A549 (cell line): ENCODE measurements around the gene ALDH16A1. TPM values are rescaled to one million over a fixed set of nuclear protein-coding genes. Genes with fewer than 3 reads are reported as not detected.

ENCODE experiments used
- ATAC-seq, 2 experiments: fragments of 200-7000 bp in 1 of 2; fragments of >200 bp in 1 of 2; cut with Nextera tagmentation in 1 of 2; cut with Tn5 transposase in 1 of 2; 3 replicates each; pipeline versions ENCODE4 v1.8.0 to v1.9.1; 2018 to 2020; ENCODE audit warnings: mild to moderate bottlenecking in 1 of 2, moderate library complexity in 1 of 2
- CTCF ChIA-PET: fragments of 300-600 bp; sonication (Branson Sonifier 250); formaldehyde crosslinking; extraction: SDS; loops from one replicate; lab custom pipeline; 2021; ENCODE audit warnings: antibody characterized with exemption, inconsistent platforms; lab: Yijun Ruan, JAX
- POLR2A ChIA-PET: fragments of 350-600 bp; formaldehyde crosslinking; extraction: SDS; loops from one replicate; lab custom pipeline; 2021; ENCODE audit warnings: antibody characterized with exemption, inconsistent platforms; lab: Yijun Ruan, JAX
- DNase-seq, 2 experiments: peaks; one replicate each; pipeline versions ENCODE4 v3.0.0 to v3.0.0-alpha.2; 2011 to 2016; ENCODE audit warnings: low read depth in 1 of 2, low spot score in 1 of 2
- FAIRE-seq: peaks from 2 replicates; lab custom pipeline; 2011; peaks lifted over from hg19 to GRCh38; lab: Jason Lieb, UNC
- H3K27ac ChIP-seq, 2 experiments: fragments of >200 bp; sonication (Bioruptor Twin); formaldehyde crosslinking; 3 replicates each; pipeline ENCODE4 v1.5.1; 2016 to 2017
- H3K4me1 ChIP-seq: fragments of >200 bp; sonication (Bioruptor Twin); formaldehyde crosslinking; 3 replicates; pipeline ENCODE4 v1.6.1; 2016
- H3K4me2 ChIP-seq: fragments of >200 bp; sonication (Bioruptor Twin); formaldehyde crosslinking; 3 replicates; pipeline ENCODE4 v1.6.1; 2016
- H3K4me3 ChIP-seq: fragments of >200 bp; sonication (Bioruptor Twin); formaldehyde crosslinking; 3 replicates; pipeline ENCODE4 v1.5.1; 2016
- H3K9me3 ChIP-seq: fragments of >200 bp; sonication (Bioruptor Twin); formaldehyde crosslinking; 3 replicates; pipeline ENCODE4 v1.6.1; 2016
- ATOH8 ChIP-seq: fragments of 250-450 bp; sonication (Bioruptor Pico); IDR thresholded peaks from 2 replicates; pipeline ENCODE4 v1.5.0; 2020; ENCODE audit warnings: low read depth, mild to moderate bottlenecking, moderate library complexity
- CBX2 ChIP-seq: fragments of 200-600 bp; sonication (generic); IDR thresholded peaks from 2 replicates; pipeline ENCODE4 v1.6.1; 2016; ENCODE audit warnings: low read depth, mild to moderate bottlenecking, borderline replicate concordance
- CBX8 ChIP-seq: fragments of 200-600 bp; sonication (generic); IDR thresholded peaks from 2 replicates; pipeline ENCODE4 v1.6.1; 2016
- CHD2 ChIP-seq: fragments of 150-350 bp; IDR thresholded peaks from 2 replicates; pipeline ENCODE4 v1.6.1; 2014; ENCODE audit warnings: low read length; ENCODE audit not compliant: partially characterized antibody
- CTCF ChIP-seq: fragments of >200 bp; sonication (Bioruptor Twin); formaldehyde crosslinking; IDR thresholded peaks from 3 replicates; pipeline ENCODE4 v1.5.1; 2016
- EP300 ChIP-seq, 2 experiments: fragments of >200 bp; sonication (Bioruptor Twin); formaldehyde crosslinking; IDR thresholded peaks; 2 replicates in 1 of 2; 3 replicates in 1 of 2; pipeline ENCODE4 v1.6.1; 2016 to 2017
- ESRRA ChIP-seq: fragments of 150-350 bp; IDR thresholded peaks from 2 replicates; pipeline ENCODE4 v1.6.1; 2014; ENCODE audit warnings: mild to moderate bottlenecking, low read length, borderline replicate concordance
- HOXB5 ChIP-seq: fragments of 250-450 bp; sonication (Bioruptor Pico); IDR thresholded peaks from 2 replicates; pipeline ENCODE4 v1.5.0; 2020; ENCODE audit warnings: mild to moderate bottlenecking, moderate library complexity
- JUN ChIP-seq, 2 experiments: fragments of >200 bp; sonication (Bioruptor Twin); formaldehyde crosslinking; IDR thresholded peaks; 2 replicates in 1 of 2; 3 replicates in 1 of 2; pipeline ENCODE4 v1.6.1; 2016 to 2017
- MAFK ChIP-seq: fragments of 450-650 bp; IDR thresholded peaks from 2 replicates; pipeline ENCODE4 v1.6.1; 2014; ENCODE audit not compliant: partially characterized antibody
- MAZ ChIP-seq: fragments of 150-350 bp; IDR thresholded peaks from 2 replicates; pipeline ENCODE4 v1.6.1; 2014; ENCODE audit warnings: antibody characterized with exemption, low read depth, low read length, borderline replicate concordance
- PHF8 ChIP-seq: fragments of 200-600 bp; sonication (generic); IDR thresholded peaks from 2 replicates; pipeline ENCODE4 v1.6.1; 2016; ENCODE audit warnings: low read depth, mild to moderate bottlenecking, antibody characterized with exemption, moderate library complexity, borderline replicate concordance
- POLR2A ChIP-seq: IDR thresholded peaks from 2 replicates; pipeline ENCODE4 v1.6.1; 2012; ENCODE audit warnings: mild to moderate bottlenecking, low read length
- RAD21 ChIP-seq, 2 experiments: fragments of >200 bp in 1 of 2; sonication (Bioruptor Twin) in 1 of 2; formaldehyde crosslinking in 1 of 2; IDR thresholded peaks in 1 of 2; conservative IDR thresholded peaks in 1 of 2; 2 replicates in 1 of 2; 3 replicates in 1 of 2; pipeline ENCODE4 v1.6.1; 2012 to 2018; ENCODE audit warnings: inconsistent platforms in 1 of 2
- RFX5 ChIP-seq: fragments of 450-650 bp; IDR thresholded peaks from 2 replicates; pipeline ENCODE4 v1.7.1; 2014; ENCODE audit warnings: antibody characterized with exemption, mild to moderate bottlenecking, moderate library complexity
- SMC3 ChIP-seq: fragments of >200 bp; sonication (Bioruptor Twin); formaldehyde crosslinking; IDR thresholded peaks from 3 replicates; pipeline ENCODE4 v1.6.1; 2018; ENCODE audit warnings: inconsistent platforms
- SREBF2 ChIP-seq: fragments of 450-650 bp; IDR thresholded peaks from 2 replicates; pipeline ENCODE4 v1.6.1; 2014; ENCODE audit warnings: mild to moderate bottlenecking, moderate library complexity
- TP53 ChIP-seq: fragments of 250-450 bp; sonication (Bioruptor Pico); IDR thresholded peaks from 2 replicates; pipeline ENCODE4 v1.5.0; 2021; ENCODE audit warnings: mild to moderate bottlenecking, moderate library complexity
- USF2 ChIP-seq: fragments of 450-650 bp; IDR thresholded peaks from 2 replicates; pipeline ENCODE4 v1.6.1; 2014; ENCODE audit warnings: antibody characterized with exemption
- WGBS: methylation state at CpG from one replicate; pipeline ENCODE4 v1.1.6; 2017; ENCODE audit errors: missing lambda C conversion rate; 5-methylcytosine and 5-hydroxymethylcytosine counted together
- polyA plus RNA-seq, 4 experiments: library from polyadenylated mRNA; depleted of rRNA in 3 of 4; stranded (reverse); fragments of >200 nt; fragmentation: RNase III in 1 of 4; extraction: RNeasy Plus Mini Kit Qiagen cat#74134 plus additional on column Dnase treatment in 1 of 4; gene quantifications; 2 replicates in 3 of 4; 3 replicates in 1 of 4; pipeline ENCODE4 v1.2.3, GENCODE V29; 2011 to 2017
- TF ChIP-seq, protein P1 (sequence below): fragments of >200 bp; sonication (Bioruptor Twin); formaldehyde crosslinking; IDR thresholded peaks from 3 replicates; pipeline ENCODE4 v1.6.1; 2016
- TF ChIP-seq, protein P2 (sequence below): IDR thresholded peaks from 2 replicates; pipeline ENCODE4 v1.6.1; 2012; ENCODE audit warnings: low read depth, borderline replicate concordance

Gene ALDH16A1
- polyA plus RNA-seq, 2 of the 4 experiments (the other 2 are of a cell fraction) = 10.2 to 23.0 TPM

GRCh38 chr19:49442354-49442753, 10.7 kb upstream of the ALDH16A1 start:
- WGBS = 11% methylated on average over 6 of the region's 11 CpGs
- CTCF ChIA-PET = interaction anchor here (1.1 to 19.0 kb wide), 21 partner anchors 11 to 128 kb away, joined by 3 to 244 read pairs (median 5); partner anchors contain the start of genes DKKL1, GFY and KASH5
- POLR2A ChIA-PET = interaction anchor here (0.6 to 1.3 kb wide), 4 partner anchors 9 to 80 kb away, joined by 3 to 7 read pairs (median 6); partner anchors contain the start of genes ALDH16A1, PIH1D1 and TEAD2

DNA sequence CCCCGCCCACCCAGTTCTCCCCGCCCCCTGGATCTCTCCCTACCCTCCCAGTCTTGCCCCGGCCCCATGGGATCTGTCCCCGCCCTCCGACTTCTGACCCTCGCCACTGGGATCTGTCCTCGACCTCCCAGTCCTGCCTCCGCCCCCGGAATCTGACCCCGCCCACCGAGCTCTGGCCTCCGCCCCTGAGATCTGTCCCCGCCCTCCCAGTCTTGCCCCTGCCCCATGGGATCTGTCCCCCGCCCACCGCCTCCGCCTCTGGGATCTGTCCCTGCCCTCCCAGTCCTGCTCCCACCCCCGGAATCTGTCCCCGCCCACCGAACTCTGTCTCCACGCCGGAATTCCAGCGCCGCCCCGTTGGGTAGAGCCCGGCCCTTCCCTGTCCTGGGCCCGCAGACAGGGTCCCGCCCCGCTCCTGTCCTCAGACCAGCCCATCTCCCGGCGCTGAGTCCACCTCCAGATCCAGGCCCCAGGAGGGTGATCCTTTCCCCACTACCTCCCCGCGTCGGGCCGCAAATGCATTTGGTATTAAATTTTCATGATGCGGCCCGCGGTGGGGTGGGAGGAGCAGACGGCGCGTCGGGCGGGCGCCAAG, 10.2 kb upstream of the ALDH16A1 start:
- Histone ChIP-seq H3K27ac (peak overlapping the region; percentile 85 to 89), H3K9me3 (no peaks in the 10 kb centered on the region), H3K4me2 (peak overlapping the region; percentile 99), H3K4me1 (peaks cover 19% of the 10 kb centered on the region), H3K4me3 (peak overlapping the region; percentile 79)
- peak; percentile 55 to 83 for ATAC-seq
- POLR2A ChIA-PET = interaction anchor here (0.6 to 1.3 kb wide), 4 partner anchors 9 to 80 kb away, joined by 3 to 7 read pairs (median 6); partner anchors contain the start of genes ALDH16A1, PIH1D1 and TEAD2
- TF ChIP-seq, protein P1, sequence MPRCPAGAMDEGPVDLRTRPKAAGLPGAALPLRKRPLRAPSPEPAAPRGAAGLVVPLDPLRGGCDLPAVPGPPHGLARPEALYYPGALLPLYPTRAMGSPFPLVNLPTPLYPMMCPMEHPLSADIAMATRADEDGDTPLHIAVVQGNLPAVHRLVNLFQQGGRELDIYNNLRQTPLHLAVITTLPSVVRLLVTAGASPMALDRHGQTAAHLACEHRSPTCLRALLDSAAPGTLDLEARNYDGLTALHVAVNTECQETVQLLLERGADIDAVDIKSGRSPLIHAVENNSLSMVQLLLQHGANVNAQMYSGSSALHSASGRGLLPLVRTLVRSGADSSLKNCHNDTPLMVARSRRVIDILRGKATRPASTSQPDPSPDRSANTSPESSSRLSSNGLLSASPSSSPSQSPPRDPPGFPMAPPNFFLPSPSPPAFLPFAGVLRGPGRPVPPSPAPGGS = 0 out of 3 replicates have a peak, but pooled peaks have one; percentile 31
- TF ChIP-seq CHD2 = no peak
- TF ChIP-seq CBX8 = no peak
- TF ChIP-seq CBX2 = no peak
- TF ChIP-seq PHF8 = peak; percentile 69; the same call in 1 of the 2 replicates
- CTCF ChIA-PET = interaction anchor here (0.6 to 19.0 kb wide), 29 partner anchors 9 to 679 kb away, joined by 3 to 244 read pairs (median 4); partner anchors contain the start of genes ALDH16A1, DKKL1, GFY and KASH5
- FAIRE-seq = no peak
- under 1% methylated on average over 36 of the region's 43 CpGs for WGBS
- peak; percentile 96 to 97 for DNase-seq

More at GRCh38 chr19:49442354-49442753, 10.7 kb upstream of the ALDH16A1 start:
- Histone ChIP-seq H3K9me3 (no peaks in the 10 kb centered on the region), H3K4me3 (peak overlapping the region; percentile 79), H3K4me1 (peaks cover 19% of the 10 kb centered on the region), H3K4me2 (peak overlapping the region; percentile 99), H3K27ac (peak overlapping the region; percentile 85 to 89; a peak in 5 of 6 replicates)
- FAIRE-seq (no peak), ATAC-seq (peak; percentile 8 to 9; a peak in 4 of 6 replicates), DNase-seq (peak; percentile 56 to 67)
- TF ChIP-seq ATOH8 (CRISPR knock-in tag) = no peak
- TF ChIP-seq TP53 (CRISPR knock-in tag) = no peak
- TF ChIP-seq CHD2 = no peak
- no peak for TF ChIP-seq SREBF2
- no peak for TF ChIP-seq EP300 (IDR thresholded peaks at IDR 0.05)
- TF ChIP-seq MAZ = no peak
- no peak for TF ChIP-seq CTCF
- TF ChIP-seq, protein P2, sequence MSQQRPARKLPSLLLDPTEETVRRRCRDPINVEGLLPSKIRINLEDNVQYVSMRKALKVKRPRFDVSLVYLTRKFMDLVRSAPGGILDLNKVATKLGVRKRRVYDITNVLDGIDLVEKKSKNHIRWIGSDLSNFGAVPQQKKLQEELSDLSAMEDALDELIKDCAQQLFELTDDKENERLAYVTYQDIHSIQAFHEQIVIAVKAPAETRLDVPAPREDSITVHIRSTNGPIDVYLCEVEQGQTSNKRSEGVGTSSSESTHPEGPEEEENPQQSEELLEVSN = no peak

GRCh38 chr19:49443366-49444099, 9.5 kb upstream of the ALDH16A1 start:
- H3K4me3 ChIP-seq = peak overlapping the region; percentile 79
- ChIA-PET POLR2A (interaction anchor here (0.7 to 1.3 kb wide), 4 partner anchors 8 to 81 kb away, joined by 3 to 7 read pairs (median 4); partner anchors contain the start of genes ALDH16A1, PIH1D1 and TEAD2), CTCF (interaction anchor here (0.6 to 19.0 kb wide), 34 partner anchors 8 to 680 kb away, joined by 3 to 244 read pairs (median 4); partner anchors contain the start of genes ALDH16A1, GFY, KASH5 and PIH1D1)
- DNase-seq (peak; percentile 94 to 97), FAIRE-seq (peak; percentile 77), ATAC-seq (peak; percentile 72 to 85)
- 1% methylated on average over 44 of the region's 47 CpGs for WGBS
- peak overlapping the region; percentile 99 for H3K4me2 ChIP-seq
- no peaks in the 10 kb centered on the region for H3K9me3 ChIP-seq
- H3K27ac ChIP-seq = peak overlapping the region; percentile 85 to 89
- peaks cover 19% of the 10 kb centered on the region for H3K4me1 ChIP-seq
- TF ChIP-seq RFX5 (no peak), POLR2A (peak; percentile 21; the same call in 1 of the 2 replicates), RAD21 (conservative IDR thresholded peaks at IDR 0.05 in 1 of 2, IDR thresholded peaks at IDR 0.05 in 1 of 2) (peak; percentile 64 to 82), HOXB5 (CRISPR knock-in tag) (peak; percentile 75), USF2 (no peak), MAZ (0 out of 2 replicates have a peak, but pooled peaks have one; percentile 70), JUN (IDR thresholded peaks at IDR 0.05) (peak in 1 of 2 experiments; percentile 73; a peak in 2 of 5 replicates), CTCF (peak; percentile 97), MAFK (no peak), ESRRA (no peak), SMC3 (peak; percentile 94)
